H1 (cell line): ENCODE data around the gene STARD9. TPM values are rescaled to one million over a fixed set of nuclear protein-coding genes. Genes with fewer than 3 reads are reported as not detected.

Source experiments
- ASH2L ChIP-seq: fragments of 200-600, 300-600 bp; sonication (generic); IDR thresholded peaks from one replicate; pipeline ENCODE4 v1.7.1; 2017; ENCODE audit warnings: low read length
- CHD2 ChIP-seq: IDR thresholded peaks from 2 replicates; pipeline ENCODE4 v1.6.1; 2012; ENCODE audit warnings: low read length, improper control_type of control experiment
- TEAD4 ChIP-seq: IDR thresholded peaks from 2 replicates; pipeline ENCODE4 v1.6.1; 2012; ENCODE audit warnings: low read depth, low read length, inconsistent platforms, mixed read lengths
- polyA plus RNA-seq, 7 experiments: library from polyadenylated mRNA; depleted of rRNA in 3 of 7; stranded (reverse) in 5 of 7; unstranded in 2 of 7; fragments of >200 nt in 5 of 7; fragments of 200-250 nt in 2 of 7; gene quantifications; 1 replicate in 5 of 7; 2 replicates in 1 of 7; 4 replicates in 1 of 7; pipeline versions ENCODE4 v1.2.1 to v1.2.3, GENCODE V29; 2011 to 2013; ENCODE audit warnings: missing spikeins in 2 of 7, mixed read lengths in 2 of 7
- total RNA-seq: library from RNA; stranded (reverse); fragmentation: NEBNext Ultra II Directional; extraction: Animal tissue kit (Norgen Biotek cat#: 25700); gene quantifications from 2 replicates; pipeline ENCODE4 v1.2.1, GENCODE V29; 2021

The STARD9 gene
- total and polyA plus RNA-seq, 2 of the 8 experiments (the other 6 are each of a cell fraction or from before 2014, with no cell fraction given) = 2.8 to 7.0 TPM

DNA sequence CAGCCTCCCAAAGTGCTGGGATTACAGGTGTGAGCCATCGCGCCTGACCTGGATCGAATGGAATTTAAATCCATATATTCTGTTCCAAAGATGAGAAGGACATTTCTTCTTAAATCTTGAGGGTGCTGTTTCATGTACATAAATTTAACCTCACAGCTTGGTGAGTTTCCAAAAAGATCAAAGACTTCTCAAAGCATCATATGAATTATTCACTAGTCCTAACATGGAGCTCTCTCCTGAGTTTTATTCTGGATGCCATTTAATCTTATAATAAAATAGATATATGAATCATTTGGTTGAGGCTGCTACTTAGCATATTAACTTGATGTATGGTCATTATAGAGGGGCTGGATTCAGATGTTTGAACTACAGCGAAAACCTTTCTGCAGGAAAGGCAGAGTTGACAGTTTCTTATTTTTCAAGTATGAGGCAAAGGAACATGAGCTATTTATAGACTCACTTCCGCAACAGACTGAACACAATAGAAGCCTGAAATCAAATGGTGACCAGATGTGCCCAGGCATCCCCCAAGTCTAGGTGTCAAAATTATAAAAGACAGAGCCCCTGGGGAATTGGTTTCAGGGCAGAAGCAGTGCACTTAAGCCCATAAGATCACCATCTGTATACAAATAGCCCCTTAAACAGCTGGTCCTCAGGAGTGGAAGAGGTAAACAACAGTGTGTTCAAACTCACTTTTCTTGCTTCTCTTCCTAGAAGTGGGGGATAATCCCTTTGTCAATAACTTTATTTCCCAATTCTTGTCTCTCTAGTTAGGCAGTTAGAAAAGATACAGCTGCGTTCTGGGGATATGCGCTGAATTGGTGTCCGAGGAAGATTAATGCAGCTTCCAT, 29.7 kb downstream of the STARD9 start (continued):
- TF ChIP-seq TEAD4 (no peak), ASH2L (no peak), CHD2 (no peak)
